ENCODE results near the gene OR5AN1.
A peak's percentile ranks its signal among the peaks of the same experiment; 100 is the strongest.
"Not testable (repeated sequence)": the region's sequence is repeated elsewhere in the genome, so short reads cannot be mapped to it uniquely, and the experiment has no call there.

The OR5AN1 gene, protein sequence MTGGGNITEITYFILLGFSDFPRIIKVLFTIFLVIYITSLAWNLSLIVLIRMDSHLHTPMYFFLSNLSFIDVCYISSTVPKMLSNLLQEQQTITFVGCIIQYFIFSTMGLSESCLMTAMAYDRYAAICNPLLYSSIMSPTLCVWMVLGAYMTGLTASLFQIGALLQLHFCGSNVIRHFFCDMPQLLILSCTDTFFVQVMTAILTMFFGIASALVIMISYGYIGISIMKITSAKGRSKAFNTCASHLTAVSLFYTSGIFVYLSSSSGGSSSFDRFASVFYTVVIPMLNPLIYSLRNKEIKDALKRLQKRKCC

GRCh38 chr11:59358595-59358994 is at the start of gene OR5AN1:
TSS of gene OR5AN1 (plus strand) at chr11:59358895. CDS start at chr11:59364459, 5,564 bp downstream.
- no peak for DNase-seq

DNA sequence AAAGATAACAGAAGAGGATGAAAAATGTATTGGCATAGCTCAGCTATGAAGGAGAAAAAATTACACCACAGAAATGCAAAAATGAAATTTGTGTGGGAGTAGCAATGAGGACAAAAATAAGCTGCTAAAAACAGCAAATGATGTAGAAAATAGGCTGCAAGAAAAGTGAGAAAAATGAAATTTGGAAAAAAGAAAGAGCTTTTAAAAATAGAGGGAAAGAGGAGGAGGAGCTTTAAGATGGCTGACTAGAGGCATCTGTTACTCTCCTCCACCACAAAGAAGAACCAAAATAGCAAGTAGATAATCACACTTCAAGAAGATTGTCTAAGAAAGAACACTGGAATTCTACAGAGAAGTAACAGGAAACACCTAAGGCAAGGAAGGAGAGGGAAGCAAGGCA is 23.7 kb upstream of the OR5AN1 start:
- no peak for DNase-seq

DNA sequence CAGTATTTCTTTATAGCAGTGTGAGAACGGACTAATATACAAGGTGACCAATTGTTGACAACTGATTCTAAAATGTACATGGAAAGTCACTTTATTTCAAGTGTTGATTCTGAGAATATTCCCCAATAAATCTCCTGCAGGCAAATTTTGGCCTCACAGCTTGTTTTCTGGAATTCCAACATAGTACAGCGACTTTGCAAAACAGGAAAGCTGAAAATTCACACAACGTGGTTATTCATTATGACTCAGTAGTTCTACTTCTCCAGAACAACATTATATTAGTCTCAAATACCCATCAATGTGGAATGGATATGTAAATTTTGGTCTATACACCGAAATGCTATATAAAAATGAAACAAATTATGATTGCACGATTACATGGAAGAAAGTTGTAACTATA is 22.5 kb upstream of the OR5AN1 start:
- no peak for DNase-seq

- DNase-seq: no peak
Observed at GRCh38 chr11:59336931-59337330, 21.8 kb upstream of the OR5AN1 start.

- DNase-seq: not testable (repeated sequence)
Observed at GRCh38 chr11:59349657-59350056, 9.0 kb upstream of the OR5AN1 start.

DNA sequence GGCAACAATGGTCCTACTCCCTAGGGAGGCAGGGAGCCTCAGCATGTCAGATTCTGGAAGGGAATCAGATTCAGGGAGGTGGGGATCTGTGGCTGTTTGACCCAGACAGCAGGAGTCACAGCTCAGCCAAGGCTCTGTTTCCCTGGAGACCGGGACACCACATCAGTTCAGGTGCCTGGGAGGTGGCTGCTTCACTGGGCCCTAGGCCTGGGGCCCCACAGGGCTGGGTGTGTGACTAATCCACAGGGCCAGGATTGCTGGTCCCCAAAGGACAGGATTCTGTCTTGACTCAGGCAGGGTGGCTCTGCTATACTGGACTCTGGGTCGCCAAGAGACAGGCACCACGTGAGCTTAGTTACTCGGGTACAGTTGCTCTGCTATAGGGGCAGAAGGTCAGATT is 3.5 kb upstream of the OR5AN1 start:
- DNase-seq: no peak

- no peak for DNase-seq
Observed at GRCh38 chr11:59356561-59356960, 2.1 kb upstream of the OR5AN1 start.

- DNase-seq: no peak
Observed at GRCh38 chr11:59358020-59358419, 675 bp upstream of the OR5AN1 start.

DNA sequence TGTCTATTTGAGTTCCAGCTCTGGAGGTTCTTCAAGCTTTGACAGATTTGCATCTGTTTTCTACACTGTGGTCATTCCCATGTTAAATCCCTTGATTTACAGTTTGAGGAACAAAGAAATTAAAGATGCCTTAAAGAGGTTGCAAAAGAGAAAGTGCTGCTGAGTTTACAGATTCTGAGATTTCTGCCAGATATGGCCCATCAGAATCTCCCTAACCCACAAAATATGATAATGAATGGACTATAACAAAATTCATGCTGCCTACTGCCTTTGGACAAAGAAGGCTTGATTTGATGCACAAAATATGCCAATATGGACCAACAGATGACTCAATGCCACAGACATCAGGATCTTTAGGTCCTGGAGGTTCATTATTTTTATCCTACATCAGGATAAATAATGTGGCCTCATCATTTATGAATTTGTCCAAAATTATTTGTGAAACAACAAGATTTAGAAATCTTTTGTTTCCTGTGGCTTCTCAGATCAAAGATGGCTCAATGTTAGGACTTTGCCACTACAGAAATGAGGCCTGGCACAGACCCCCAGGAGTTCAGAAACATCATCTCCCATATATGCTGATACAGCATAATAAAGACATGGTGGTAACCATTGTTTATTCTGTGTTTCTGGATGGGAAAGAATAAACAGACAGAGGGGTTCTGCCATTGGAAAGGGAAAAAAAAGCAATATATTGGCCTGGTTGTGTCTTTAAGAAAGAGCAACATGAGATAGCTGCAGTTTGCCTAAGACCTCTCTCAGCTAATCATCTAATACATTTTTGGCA is 6.7 kb downstream of the OR5AN1 start:
- DNase-seq: no peak

GRCh38 chr11:59368238-59369022 is 9.7 kb downstream of the OR5AN1 start:
- peak in 1 of 2 donors; percentile 15 for DNase-seq

DNA sequence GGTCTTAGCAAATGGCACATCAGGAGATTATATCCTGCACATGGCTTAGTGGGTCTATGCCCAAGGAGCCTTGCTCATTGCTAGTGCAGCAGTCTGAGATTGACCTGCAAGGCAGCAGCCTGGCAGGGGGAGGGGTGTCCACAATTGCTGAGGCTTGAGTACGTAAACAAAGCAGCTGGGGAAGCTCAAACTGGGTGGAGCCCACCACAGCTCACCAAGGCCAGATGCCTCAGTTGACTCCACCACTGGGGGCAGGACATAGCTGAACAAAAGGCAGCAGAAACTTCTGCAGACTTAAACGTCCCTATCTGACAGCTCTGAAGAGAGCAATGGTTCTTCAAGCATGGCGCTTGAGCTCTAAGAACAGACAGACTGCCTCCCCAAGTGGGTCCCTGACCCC is 13.6 kb downstream of the OR5AN1 start:
- not testable (repeated sequence) for DNase-seq

DNA sequence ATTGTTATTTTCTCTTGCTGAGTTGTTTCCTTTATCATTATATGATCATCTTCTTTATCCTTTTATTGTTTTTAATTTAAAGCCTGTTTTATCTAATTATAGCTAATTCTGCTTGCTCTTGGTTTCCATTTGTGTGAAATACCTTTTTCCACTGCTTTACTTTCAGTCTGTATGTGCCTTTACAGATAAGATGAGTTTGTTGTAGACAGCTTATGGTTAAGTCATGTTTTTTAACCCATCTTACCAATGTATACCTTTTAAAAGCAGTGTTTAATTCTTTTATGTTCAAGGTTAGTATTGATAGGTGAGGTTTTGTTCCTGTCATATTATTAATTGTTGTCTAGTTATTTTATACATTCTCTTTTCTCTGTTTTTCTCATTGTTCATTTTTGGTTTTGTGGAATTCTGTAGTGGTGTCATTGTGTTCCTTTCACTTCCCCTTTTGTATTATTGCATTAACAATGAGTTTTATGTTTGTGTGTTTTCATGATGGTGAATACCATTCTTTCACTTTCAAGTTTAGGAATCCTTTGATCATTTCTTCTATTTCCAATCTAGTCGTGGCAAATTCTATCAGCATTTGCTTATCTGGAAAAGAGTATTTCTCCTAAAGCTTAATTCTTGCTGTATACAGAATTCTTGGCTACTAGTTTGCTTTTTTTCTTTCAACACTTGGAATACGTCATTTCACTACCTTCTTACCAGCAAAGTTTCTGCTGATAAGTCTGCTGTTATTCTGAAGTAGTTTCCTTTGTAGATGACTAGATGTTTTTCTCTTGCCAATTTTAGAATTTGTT is 21.8 kb downstream of the OR5AN1 start:
- no peak for DNase-seq

DNA sequence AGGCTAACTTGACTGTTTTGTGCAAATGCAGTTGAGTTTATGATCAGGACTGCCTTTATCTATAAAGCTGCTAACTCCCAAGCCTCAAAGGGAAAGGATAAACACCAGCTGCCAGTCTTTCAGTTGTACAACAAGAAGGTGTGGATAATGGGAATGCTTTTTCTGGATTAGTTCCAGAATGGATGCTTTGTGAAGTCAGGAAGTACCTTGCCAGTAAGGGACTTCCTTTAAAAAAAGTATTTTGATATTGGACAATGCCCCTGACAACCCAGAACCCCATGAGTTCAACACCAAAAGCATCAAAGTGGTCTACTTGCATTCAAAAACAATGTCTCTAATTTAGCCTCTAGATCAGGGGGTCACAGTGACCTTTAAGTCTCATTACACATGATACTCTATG is 35.5 kb downstream of the OR5AN1 start:
- no peak for DNase-seq

- DNase-seq: no peak
Observed at GRCh38 chr11:59400461-59401261, 42.0 kb downstream of the OR5AN1 start.

DNA sequence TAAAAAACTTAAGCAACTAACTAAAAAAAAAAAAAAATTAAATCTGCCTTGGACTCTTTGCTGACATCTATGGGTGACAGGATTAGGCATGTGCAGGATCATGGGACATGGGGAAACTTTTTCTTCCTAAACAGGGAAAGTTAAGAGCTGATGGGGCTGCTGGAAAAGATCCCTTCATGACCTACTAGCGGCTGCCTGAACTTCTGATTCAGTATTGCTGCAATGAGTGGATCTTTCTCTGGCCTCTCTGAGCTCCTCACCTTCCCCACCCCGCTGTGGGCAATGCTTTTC is 42.5 kb downstream of the OR5AN1 start:
- no peak for DNase-seq

GRCh38 chr11:59403546-59403945 is 44.9 kb downstream of the OR5AN1 start:
- DNase-seq: no peak

DNA sequence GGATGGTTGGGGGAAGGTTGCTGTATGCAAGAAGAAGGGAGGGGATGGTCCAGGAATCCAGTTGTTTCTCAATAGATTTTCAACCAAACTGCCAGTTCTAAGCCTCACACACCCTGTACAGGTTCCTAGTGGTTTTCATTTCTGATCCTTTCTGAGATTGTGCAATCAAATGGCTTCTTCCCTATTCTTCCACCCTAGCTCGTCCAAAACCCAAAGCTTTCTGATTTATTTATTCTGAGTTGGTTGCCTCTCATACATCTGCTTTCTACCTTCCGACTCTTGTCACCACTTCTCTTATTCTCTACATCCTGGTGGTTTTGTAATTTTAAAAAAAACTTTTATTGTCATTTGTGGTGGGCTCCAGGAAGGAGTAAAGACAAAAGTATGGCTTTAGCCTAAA is 55.0 kb downstream of the OR5AN1 start:
- no peak for DNase-seq

- no peak for DNase-seq
Observed at GRCh38 chr11:59415111-59415510, 56.4 kb downstream of the OR5AN1 start.

GRCh38 chr11:59416613-59417012 is 57.9 kb downstream of the OR5AN1 start:
- DNase-seq: no peak

- no peak for DNase-seq
Observed at GRCh38 chr11:59417023-59417422, 58.3 kb downstream of the OR5AN1 start.

GRCh38 chr11:59418156-59418555 is 59.5 kb downstream of the OR5AN1 start:
- no peak for DNase-seq
